ENCODE results near the gene HBE1.

GRCh38 chr11:5246772-5247471 lies 22.8 kb downstream of the HBE1 start:
- TF ChIP-seq CTCF (IDR thresholded peaks at IDR 0.05; ENCODE audit: insufficient read depth, low read depth, low read length), result no peak
- no peak for TF ChIP-seq EZH2 (IDR thresholded peaks at IDR 0.05; ENCODE audit: insufficient read depth, low read length)
